PC-9 (cell line): ENCODE results near the gene RAB22A.

Source experiments
- CTCF ChIP-seq: fragments of 200-600 bp; sonication (generic); conservative IDR thresholded peaks from 2 replicates; pipeline ENCODE4 v1.6.1; 2017; ENCODE audit warnings: mixed run types, antibody characterized with exemption, mild to moderate bottlenecking, moderate library complexity
- EZH2 ChIP-seq: fragments of 200-600 bp; sonication (generic); IDR thresholded peaks from 2 replicates; pipeline ENCODE4 v1.8.0; 2017; ENCODE audit warnings: antibody characterized with exemption, low read depth

GRCh38 chr20:58398254-58398653 lies 88.7 kb downstream of the RAB22A start:
- TF ChIP-seq CTCF (no peak), EZH2 (no peak)
